NCI-H1694 (cell line): ENCODE data around the gene TLE4.
"Not testable (repeated sequence)": the region's sequence is repeated elsewhere in the genome, so short reads cannot be mapped to it uniquely, and the experiment has no call there.

Experiments
- DNase-seq: peaks from one replicate; lab custom pipeline; 2025; lab: John Stamatoyannopoulos, UW

The TLE4 gene

GRCh38 chr9:79603222-79603920 lies 31.6 kb downstream of the TLE4 start:
- DNase-seq = no peak

- no peak for DNase-seq
Observed at GRCh38 chr9:79604149-79604548, 32.4 kb downstream of the TLE4 start.

- no peak for DNase-seq
Observed at GRCh38 chr9:79604921-79605562, 33.3 kb downstream of the TLE4 start.

- not testable (repeated sequence) for DNase-seq
Observed at GRCh38 chr9:79606529-79606928, 34.8 kb downstream of the TLE4 start.

- DNase-seq = no peak
Observed at GRCh38 chr9:79609468-79610018, 37.8 kb downstream of the TLE4 start.

- DNase-seq = peak; percentile 31
Observed at GRCh38 chr9:79610019-79610631, 38.4 kb downstream of the TLE4 start.

GRCh38 chr9:79610791-79611614 lies 39.2 kb downstream of the TLE4 start:
- peak; percentile 4 for DNase-seq

GRCh38 chr9:79613145-79613544 lies 41.4 kb downstream of the TLE4 start:
- DNase-seq = no peak

GRCh38 chr9:79615038-79615437 lies 43.3 kb downstream of the TLE4 start:
- no peak for DNase-seq

- no peak for DNase-seq
Observed at GRCh38 chr9:79616013-79616412, 44.2 kb downstream of the TLE4 start.

- DNase-seq = no peak
Observed at GRCh38 chr9:79616971-79617370, 45.2 kb downstream of the TLE4 start.

GRCh38 chr9:79617395-79617794 lies 45.6 kb downstream of the TLE4 start:
- DNase-seq = no peak

GRCh38 chr9:79619930-79620329 lies 48.2 kb downstream of the TLE4 start:
- no peak for DNase-seq

GRCh38 chr9:79621916-79622575 lies 50.3 kb downstream of the TLE4 start:
- no peak for DNase-seq

- DNase-seq = no peak
Observed at GRCh38 chr9:79623799-79624721, 52.3 kb downstream of the TLE4 start.

GRCh38 chr9:79629721-79630120 lies 58.0 kb downstream of the TLE4 start:
- DNase-seq = no peak

- DNase-seq = no peak
Observed at GRCh38 chr9:79630521-79631403, 59.0 kb downstream of the TLE4 start.

- no peak for DNase-seq
Observed at GRCh38 chr9:79632060-79632459, 60.3 kb downstream of the TLE4 start.

GRCh38 chr9:79632705-79633104 lies 60.9 kb downstream of the TLE4 start:
- no peak for DNase-seq

- no peak for DNase-seq
Observed at GRCh38 chr9:79633558-79633957, 61.8 kb downstream of the TLE4 start.
